Stimulated activated CD4-positive, alpha-beta T cell treated with anti-CD3 and anti-CD28 coated beads, TNF-alpha, amount 100 ng/mL, for 48 hours (primary cell): ENCODE data around the gene ROR2.
"Not testable (repeated sequence)": the region's sequence is repeated elsewhere in the genome, so short reads cannot be mapped to it uniquely, and the experiment has no call there.

Experiments
- DNase-seq, 3 donors: peaks; one replicate each; pipeline ENCODE4 v3.0.0-alpha.2; 2020; ENCODE audit warnings: low read depth in 3 of 3

Gene ROR2

GRCh38 chr9:91800473-91801030, 149.5 kb downstream of the ROR2 start:
- no peak for DNase-seq

GRCh38 chr9:91799113-91799744, 150.8 kb downstream of the ROR2 start:
- no peak for DNase-seq

- DNase-seq = peak; percentile 10 to 41 (median 19)
Measured at GRCh38 chr9:91798273-91799112, 151.5 kb downstream of the ROR2 start.

GRCh38 chr9:91797517-91797916, 152.5 kb downstream of the ROR2 start:
- DNase-seq = not testable (repeated sequence)

GRCh38 chr9:91796516-91796915, 153.5 kb downstream of the ROR2 start:
- DNase-seq = not testable (repeated sequence)

GRCh38 chr9:91795598-91796241, 154.3 kb downstream of the ROR2 start:
- no peak for DNase-seq

GRCh38 chr9:91793371-91793770, 156.7 kb downstream of the ROR2 start:
- not testable (repeated sequence) for DNase-seq

- DNase-seq = no peak
Measured at GRCh38 chr9:91790917-91791316, 159.1 kb downstream of the ROR2 start.

- DNase-seq = no peak
Measured at GRCh38 chr9:91789941-91790340, 160.1 kb downstream of the ROR2 start.

- no peak for DNase-seq
Measured at GRCh38 chr9:91787931-91788330, 162.1 kb downstream of the ROR2 start.

GRCh38 chr9:91786132-91786896, 163.7 kb downstream of the ROR2 start:
- DNase-seq = no peak

GRCh38 chr9:91785447-91785842, 164.6 kb downstream of the ROR2 start:
- no peak for DNase-seq

GRCh38 chr9:91784673-91785446, 165.2 kb downstream of the ROR2 start:
- no peak for DNase-seq

- DNase-seq = no peak
Measured at GRCh38 chr9:91783876-91784672, 166.0 kb downstream of the ROR2 start.

GRCh38 chr9:91783411-91783810, 166.6 kb downstream of the ROR2 start:
- no peak for DNase-seq

GRCh38 chr9:91782708-91783214, 167.3 kb downstream of the ROR2 start:
- no peak for DNase-seq

- DNase-seq = no peak
Measured at GRCh38 chr9:91781906-91782305, 168.1 kb downstream of the ROR2 start.

GRCh38 chr9:91781116-91781515, 168.9 kb downstream of the ROR2 start:
- no peak for DNase-seq

- DNase-seq = no peak
Measured at GRCh38 chr9:91778031-91778430, 172.0 kb downstream of the ROR2 start.

- no peak for DNase-seq
Measured at GRCh38 chr9:91777292-91777830, 172.7 kb downstream of the ROR2 start.
